Stimulated activated CD4-positive, alpha-beta T cell treated with anti-CD3 and anti-CD28 coated beads, TNF-alpha, amount 100 ng/mL, for 1 hour (primary cell): ENCODE results near the gene WDR64.
"Not testable (repeated sequence)": the region's sequence is repeated elsewhere in the genome, so short reads cannot be mapped to it uniquely, and the experiment has no call there.

Source experiments
- DNase-seq, 3 donors: peaks; one replicate each; pipeline ENCODE4 v3.0.0-alpha.2; 2020; ENCODE audit warnings: low read depth in 3 of 3, low spot score in 1 of 3

WDR64 gene

DNA sequence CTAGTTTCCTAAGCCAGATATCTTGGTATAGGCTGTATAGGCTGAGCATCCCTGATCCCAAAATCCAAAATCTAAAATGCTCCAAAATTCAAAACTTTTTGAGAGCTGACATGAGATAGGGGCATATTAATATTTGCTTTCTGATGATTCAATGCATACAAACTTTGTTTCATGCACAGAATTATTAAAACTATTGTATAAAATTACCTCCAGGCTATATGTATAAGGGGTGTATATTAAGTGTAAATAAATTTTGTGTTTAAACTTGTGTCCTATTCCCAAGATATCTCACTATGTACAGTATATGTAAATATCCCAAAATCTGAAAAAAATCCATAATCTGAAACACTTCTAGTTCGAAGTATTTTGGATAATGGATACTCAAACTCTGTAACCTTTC lies 2.6 kb downstream of the WDR64 start:
- no peak for DNase-seq

DNA sequence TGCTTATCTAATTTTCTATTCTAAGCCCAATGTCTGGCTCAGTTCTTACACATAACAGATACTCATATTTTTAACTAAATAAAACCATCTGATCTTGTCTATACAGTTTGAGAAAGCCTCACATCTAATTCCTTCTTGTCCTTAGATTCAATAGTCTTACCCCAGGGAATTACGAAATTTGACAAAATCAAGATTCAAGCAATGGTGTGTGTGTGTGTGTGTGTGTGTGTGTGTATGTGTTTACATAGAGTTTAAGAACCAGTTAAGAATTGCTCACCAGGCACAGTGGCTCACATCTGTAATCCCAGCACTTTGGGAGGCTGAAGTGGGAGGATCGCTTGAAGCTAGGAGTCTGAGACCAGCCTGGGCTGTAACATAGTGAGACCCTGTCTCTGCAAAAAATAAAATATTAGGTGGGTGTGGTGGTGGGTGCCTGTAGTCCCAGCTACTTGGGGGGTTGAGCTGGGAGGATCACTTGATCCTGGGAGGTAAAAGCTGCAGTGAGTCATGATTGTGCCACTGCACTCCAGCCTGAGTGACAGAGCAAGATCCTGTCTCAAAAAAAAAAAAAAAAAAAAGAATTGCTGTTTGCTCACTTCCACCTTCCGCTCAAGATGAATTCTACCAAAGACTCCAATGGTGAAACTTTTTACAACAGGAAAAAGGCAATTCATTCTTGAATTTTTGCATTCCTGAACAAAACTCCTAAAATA lies 6.2 kb downstream of the WDR64 start:
- no peak for DNase-seq

DNA sequence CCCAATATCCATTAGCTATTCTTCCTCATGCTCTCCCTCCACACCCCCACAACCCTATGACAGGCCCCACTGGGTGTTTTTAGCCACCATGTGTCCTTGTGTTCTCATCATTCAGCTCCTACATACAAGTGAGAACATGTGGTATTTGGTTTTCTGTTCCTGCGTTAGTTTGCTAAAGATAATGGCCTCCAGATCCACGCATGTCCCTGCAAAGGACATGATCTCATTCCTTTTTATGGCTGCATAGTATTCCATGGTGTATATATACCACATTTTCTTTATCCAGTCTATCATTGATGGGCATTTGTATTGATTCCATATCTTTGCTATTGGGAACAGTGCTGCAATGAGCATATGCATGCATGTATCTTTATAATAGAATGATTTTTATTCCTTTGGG lies 6.9 kb downstream of the WDR64 start:
- not testable (repeated sequence) for DNase-seq

DNA sequence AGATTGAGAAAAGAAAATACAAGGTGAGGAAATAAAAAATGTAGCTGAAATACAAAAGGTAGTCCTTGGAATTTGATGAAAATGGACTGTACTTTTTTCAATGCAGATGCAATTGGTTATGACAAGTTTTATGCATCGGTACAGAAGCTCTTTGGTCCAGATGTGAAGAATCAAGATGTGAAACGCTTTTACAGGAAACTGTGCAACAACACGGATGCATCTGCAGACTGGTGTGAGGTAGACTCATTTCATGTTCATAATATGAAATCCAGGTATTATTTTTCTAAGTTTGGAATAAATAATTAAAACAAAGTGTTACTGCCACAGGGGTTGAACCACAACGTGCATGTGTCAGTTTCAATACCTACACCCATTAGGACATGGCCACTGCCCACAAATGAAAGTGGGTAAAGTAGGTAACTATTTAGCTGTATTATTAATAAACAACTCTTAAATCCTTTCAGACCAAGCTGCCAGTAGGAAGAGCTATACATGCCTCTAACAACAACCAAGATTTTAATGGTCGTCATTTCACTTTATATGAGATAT lies 8.4 kb downstream of the WDR64 start:
- no peak for DNase-seq

GRCh38 chr1:241666419-241666818 lies 14.3 kb downstream of the WDR64 start:
- no peak for DNase-seq

- no peak for DNase-seq
These were observed 20.2 kb downstream of the WDR64 start for GRCh38 chr1:241672301-241672700.

- no peak for DNase-seq
These were observed 22.8 kb downstream of the WDR64 start for GRCh38 chr1:241674805-241675384.

DNA sequence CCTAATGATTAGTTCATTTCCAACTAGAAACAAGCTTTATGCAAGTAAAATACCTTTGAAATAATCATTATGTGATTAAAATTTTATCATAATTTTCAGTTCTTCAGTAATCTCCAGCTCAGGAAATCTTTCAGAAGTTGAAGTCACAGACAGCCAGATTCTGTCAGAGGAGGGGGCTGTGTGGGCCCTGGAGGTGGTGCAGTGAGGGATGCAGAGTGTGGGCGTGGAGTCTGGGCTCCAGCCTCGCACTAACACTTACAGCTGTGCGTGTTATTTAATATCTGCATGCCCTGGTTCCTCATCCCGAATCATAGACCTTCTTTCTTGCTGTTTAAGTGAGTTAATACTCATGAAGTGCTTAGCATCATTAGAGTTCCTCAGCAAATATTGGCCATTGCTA lies 23.9 kb downstream of the WDR64 start:
- DNase-seq, result no peak

GRCh38 chr1:241677201-241677600 lies 25.1 kb downstream of the WDR64 start:
- DNase-seq, result peak in 2 of 3 donors; percentile 2 to 9

GRCh38 chr1:241678536-241678935 lies 26.5 kb downstream of the WDR64 start:
- DNase-seq, result no peak

DNA sequence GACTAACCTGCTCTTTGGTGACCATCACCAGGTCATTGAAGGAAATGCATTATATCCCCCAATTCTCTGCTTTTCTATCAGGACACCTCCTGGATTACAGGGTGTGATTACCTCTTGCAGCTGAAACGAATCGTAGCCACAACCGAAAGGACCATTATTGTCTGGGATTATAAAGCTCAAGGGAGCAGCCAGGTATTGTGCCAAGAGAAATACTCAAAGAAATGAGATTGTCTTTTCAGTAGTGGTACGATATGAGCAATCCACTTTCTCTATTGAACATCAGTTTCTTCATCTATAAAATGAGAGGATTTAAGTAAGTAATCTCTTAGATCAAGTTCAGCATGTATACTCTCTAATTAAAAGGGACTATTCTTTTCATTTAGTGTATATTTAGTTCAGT lies 27.3 kb downstream of the WDR64 start:
- no peak for DNase-seq

- DNase-seq, result no peak
These were observed 27.9 kb downstream of the WDR64 start for GRCh38 chr1:241679961-241680360.

GRCh38 chr1:241681861-241682448 lies 29.9 kb downstream of the WDR64 start:
- DNase-seq, result not testable (repeated sequence)

DNA sequence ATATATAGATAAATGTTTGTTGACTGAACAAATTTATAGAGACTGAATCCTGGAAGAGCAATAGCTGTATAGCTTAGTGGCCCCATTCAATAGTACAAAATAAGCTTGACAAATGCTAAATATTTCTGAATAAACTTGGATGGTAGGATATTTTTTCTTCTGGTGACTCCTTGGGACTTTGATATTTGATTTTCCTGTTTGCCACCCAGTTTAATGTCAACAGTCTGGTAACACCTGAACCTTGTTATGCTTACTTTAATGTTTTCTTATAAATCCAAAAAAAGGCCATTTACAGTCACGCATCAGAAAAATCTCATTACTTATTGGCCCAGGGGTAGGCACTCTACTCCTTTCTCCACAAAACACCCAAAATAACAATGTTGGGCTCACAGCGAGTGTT lies 30.8 kb downstream of the WDR64 start:
- no peak for DNase-seq

DNA sequence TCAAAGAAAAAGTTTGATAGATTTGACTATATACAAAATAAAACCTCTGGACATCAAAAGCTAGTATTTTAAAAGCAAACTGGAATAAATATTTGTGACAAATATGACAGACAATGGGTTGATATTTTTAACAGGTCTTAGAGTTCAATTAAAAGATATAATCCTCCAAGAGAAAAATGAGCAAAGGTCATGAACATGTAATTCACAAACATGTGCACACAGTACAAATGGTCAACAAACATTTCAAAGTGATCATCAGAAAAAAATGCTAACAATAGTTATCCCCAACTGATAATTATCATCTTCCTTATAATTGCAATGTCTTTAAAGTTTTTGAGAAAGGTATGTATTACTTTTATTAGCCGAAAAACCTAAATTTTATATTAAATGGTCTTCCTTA lies 32.0 kb downstream of the WDR64 start:
- no peak for DNase-seq

- DNase-seq, result no peak
These were observed 36.9 kb downstream of the WDR64 start for GRCh38 chr1:241688940-241689368.

GRCh38 chr1:241695246-241696171 lies 43.4 kb downstream of the WDR64 start:
- DNase-seq, result no peak

DNA sequence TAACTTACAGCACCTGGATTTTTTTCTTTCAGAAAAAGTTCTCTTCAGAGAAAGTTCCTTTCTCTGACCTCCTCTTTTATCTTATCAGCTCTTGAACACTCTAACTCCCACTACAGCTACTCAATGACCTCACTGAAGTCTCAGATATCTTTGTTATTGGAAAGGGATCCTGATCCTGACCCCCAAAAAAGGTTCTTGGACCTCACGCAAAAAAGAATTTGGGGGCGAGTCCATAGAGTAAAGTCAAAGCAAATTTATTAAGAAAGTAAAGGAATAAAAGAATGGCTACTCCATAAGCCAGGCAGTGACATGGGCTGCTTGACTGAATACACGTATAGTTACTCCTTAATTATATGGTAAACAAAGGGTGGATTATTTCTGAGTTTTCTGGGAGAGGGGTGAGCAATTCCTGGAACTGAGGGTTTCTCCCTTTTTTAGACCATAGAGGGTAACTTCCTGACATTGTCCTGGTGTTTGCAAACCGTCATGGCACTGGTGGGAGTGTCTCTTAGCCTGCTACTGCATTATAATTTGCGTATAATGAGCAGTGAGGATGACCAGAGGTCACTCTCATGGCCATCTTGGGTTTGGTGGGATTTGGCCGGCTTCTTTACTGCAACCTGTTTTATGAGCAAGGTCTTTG lies 44.2 kb downstream of the WDR64 start:
- DNase-seq, result no peak

GRCh38 chr1:241696815-241697639 lies 44.9 kb downstream of the WDR64 start:
- DNase-seq, result no peak

GRCh38 chr1:241697640-241698018 lies 45.5 kb downstream of the WDR64 start:
- DNase-seq, result no peak
